Colon (tissue), 2 donors: ENCODE data around the gene LTBP2.

Experiments
- FAIRE-seq: peaks from 2 replicates; lab custom pipeline; 2012; peaks lifted over from hg19 to GRCh38; lab: Jason Lieb, UNC
- donor health status: control.
- donor health status: control.

The LTBP2 gene

DNA sequence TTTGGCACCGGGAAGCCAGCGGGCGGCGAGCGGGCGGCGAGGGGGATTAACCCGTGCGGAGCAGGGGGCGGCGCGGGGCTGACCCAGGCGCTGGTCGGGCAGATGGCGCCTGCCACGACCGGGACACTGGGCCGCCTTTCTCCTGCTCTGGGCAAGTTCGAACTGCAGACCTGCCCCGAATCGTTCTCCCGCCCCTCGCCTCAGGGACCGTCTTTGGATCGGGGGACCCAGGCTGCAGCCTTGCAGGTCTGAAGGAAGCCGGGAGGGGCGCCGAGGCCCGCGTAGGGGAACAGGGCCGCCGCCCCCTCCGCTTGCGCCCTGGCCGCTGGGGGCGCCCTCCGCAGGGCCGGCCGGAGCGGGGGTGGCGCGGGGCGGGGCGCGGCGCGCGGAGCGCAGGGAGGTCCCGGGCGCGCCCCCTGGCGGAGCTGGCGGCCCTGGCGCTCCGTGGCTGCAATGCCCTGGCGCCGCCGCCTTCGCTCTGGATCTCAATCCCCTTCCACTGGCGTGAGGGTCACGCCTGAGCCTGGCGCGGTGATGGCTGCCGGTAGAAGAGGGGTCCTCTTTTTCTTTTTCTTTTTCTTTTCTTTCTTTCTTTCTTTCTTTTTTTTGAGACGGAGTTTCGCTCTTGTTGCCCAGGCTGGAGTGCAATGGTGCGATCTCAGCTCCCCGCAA lies 449 bp upstream of the LTBP2 start:
- no peak for FAIRE-seq

DNA sequence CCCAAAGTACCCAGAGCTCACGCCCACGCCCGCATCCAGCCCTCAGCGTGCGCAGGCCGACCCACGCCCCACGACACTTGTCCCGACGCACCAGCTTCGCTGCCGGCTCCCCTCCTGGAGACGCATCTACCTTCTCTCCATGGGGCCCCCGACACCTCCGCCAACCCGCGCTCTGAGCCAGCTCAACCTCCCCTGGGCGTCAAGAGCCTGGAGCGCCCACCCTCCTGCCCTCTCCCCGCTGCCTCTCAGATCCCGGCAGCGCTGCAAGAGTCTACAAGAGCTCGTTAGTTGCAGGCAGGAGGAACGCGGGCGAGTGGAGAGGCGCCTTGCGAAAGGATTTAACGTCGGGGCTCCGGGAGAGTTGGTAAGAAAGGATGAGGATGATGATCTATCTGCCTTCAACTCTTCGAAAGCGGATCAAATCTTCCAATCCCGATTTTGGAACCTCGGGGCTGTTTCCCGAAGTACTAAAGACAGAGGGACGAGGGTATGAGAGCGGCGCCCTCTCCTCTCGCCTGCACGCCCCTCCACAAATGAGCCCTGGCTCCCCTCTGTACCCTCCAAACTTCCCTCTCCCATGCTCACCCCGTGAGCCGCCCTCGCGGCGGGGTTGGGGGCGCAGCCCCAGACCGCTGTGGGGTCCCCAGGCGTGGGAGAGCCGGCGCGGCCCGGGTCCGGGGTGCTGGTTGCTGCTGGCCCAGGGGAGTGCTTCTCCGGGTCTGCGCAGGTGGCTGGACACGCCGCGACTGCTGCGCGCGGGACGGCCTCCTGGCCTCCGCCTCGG lies 979 bp downstream of the LTBP2 start:
- FAIRE-seq: no peak

DNA sequence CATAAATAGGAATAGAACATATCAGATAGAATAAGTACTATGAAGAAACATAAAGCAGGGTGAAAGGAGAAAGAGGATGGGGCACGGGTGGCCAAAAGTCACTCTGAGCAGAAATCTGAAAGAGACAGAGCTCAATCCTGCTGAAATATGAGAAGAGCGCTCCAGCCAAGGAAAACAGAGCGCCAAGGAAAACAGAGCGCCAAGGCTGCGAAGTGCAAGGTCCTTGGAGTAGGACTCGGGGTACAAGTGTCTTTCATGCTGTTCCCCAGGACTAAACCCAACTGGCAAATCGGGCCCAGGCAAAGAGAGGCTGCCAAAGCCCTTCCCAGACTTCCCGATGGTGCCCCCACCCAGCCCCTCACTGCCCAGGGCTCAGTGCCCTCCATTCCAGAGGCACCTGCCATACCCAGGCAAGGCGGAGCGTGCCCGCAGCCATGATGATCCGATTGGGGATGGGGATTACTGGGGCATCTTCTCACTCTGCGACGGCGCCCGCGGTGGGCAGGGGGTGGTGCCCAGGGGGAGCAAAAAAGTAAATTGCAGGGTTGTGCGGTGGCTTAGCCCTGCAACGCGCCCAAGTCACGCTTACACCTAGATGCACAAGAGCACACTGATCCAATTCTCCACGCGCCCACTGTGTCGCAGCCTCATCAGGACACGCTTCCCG lies 1.7 kb downstream of the LTBP2 start:
- FAIRE-seq: no peak

DNA sequence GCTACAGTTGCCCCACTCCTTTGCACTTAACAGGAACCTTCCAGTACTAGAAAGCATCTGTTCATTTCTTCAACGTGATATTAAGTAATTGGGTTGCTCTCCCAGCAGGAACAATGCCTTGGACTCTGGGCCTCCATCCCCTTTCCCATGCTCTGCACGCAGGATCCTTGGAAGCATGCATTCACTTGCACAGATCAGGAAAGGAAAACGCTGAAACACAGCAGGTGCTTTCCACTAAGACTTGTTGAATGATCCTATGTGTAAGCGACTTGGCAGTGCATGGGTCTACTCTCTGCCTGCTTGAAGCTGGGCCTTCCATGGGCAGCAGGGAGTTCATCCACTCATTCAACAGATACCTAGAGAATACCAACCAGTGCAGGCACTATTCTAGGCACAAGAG lies 2.3 kb downstream of the LTBP2 start:
- no peak for FAIRE-seq

DNA sequence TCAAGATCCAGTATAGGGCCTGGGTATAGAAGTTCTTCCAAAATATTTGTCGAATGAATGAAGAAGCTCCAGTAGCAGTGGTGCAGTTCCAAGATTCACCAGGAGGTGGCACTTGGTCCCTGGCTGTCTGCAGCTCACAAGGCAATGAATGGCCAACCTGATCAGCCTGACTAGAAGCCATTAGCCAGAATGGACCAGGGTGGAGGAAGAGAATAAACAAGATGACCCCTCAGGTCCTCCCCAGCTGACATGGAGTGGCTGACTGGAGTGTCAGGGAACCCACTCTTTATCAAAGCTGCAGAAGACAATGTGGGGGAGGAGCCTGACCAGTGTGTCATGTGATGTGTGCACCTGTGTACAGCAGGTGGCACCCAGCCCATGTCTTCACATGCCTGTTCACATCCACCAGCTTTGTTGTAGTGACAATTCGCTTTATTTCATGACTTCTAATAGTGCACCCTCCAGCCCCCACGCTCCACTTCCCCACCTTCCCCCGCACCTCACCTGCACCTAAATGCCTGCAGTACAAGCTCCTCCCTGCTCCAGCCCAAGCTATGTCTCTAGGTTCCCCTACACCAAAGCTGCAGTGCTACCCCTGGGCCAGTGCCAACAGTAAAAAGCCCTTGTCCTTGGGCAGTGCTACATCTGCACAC lies 3.0 kb downstream of the LTBP2 start:
- peak; percentile 33 for FAIRE-seq

DNA sequence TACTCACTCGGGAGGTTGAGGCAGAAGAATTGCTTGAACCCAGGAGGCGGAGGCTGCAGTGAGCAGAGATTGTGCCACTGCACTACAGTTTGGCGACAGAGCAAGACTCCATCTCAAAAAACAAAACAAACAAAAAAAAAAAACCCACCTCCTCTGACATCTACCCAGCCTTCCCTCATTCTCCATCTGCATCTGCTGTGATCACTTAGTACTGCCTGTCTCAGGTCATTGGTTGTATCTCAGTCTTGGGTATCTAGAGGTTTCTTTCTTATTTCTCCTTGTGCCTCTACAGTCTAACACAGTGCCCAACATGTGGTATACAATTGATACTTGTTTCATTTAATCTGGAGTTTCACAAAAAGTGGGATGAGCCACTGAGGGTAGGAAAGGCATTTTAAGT lies 5.3 kb downstream of the LTBP2 start:
- FAIRE-seq: no peak

DNA sequence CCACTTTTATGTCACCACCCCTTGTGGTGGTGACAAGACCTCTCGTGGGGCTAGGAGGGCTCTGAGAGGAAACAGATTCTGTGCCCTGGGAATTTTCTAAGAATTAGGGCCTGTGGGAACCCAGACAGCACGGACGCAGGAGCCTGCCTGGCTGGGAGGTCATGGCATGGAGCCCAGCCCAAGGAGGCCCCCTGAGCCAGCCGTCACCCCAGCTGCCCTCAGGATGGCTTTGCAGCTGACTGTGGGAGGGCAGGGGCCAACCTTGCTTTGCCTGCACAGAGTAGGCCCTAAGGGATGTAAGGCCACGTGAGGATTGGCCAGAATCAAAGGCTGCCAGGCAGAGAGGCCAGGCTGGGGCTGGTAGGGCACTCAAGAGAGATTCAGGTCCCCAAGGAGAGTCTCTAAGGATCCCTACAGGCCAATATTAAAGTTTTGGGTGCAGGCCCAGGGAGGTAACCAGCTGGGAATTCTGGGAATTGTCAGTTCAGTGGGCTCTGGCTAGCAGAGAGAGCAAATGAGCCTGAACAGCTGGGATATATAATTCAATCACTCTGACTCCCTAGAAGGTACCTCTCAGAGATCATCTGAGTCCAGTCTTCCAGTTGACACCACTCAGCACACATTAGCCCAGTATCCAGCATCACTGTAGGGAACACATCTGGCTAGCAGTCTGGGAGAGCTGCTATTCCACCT lies 6.4 kb downstream of the LTBP2 start:
- no peak for FAIRE-seq

DNA sequence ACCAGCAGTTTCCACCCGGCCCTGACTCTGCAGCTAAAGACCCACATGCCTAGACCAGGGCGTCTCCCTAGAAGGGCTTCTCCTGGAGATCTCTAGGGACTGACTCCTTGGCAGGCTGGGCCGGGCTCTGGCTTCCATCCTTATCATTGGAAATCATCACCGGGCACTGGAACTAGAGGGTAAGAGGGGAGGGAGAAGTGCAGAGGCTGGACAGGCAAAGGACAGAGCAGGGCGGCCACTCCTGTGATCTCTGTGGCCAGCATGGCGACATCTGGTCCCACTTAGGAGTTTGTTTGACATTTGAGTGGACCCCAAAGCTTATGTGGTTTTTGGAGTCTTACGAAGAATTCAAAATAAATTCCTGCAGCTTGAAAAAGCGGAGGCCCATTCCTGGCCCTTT lies 7.1 kb downstream of the LTBP2 start:
- FAIRE-seq: no peak

DNA sequence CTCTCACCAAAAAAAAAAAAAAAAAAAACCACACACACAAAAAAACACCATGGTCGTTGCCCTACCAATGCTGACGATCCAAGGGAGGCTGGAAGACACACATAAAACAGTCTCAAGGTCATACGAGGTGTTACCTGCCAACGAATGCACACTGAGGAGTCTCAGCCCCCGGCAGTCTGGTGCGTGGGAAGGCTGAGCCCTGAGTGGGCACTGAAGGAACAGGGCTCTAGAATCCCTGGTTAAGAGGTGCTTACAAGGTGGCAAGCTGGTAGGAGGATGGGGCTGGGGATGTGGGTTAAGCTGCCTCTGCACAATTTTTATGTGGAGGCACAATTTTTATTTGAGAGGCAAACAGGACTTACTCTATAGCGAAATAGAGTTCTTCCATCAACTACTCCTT lies 7.9 kb downstream of the LTBP2 start:
- no peak for FAIRE-seq

DNA sequence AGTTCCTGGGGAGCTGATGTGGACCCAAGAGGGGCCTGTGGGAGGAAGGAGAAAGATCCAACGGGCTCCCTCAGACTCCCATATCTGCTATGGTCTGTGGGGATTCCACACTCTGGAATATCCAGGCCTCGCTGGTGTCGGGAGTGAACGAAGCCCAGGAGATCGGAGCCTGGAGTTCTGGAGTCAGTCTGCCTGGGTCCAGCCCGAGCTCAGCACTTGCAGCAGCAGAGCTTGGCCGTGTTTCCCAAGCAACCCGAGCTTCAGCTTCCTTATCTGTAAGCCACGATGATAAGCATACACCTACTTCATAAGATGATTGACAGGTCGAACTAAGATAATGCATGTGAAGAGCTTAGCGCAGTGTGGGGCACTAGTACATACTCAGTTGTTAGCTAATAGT lies 10.1 kb downstream of the LTBP2 start:
- no peak for FAIRE-seq

DNA sequence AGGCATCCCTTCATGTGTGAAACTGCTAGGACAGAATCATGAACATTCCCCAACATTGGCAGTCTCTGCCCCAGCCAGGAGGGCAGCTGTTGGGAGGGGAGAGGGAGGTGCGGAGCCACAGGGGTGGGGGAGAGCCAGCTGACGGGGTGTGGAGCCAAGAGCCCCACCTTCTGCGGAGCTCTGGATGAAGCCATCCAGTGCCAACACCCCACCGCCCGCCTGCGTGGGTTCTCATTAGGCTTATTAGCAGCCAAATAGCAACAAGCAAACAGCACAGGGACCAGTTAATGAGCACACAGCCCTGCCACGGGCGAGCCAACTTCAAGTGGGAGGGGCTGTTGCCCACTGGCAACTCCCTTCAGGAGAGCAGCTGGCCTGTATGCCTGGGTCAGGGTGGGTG lies 12.1 kb downstream of the LTBP2 start:
- no peak for FAIRE-seq

DNA sequence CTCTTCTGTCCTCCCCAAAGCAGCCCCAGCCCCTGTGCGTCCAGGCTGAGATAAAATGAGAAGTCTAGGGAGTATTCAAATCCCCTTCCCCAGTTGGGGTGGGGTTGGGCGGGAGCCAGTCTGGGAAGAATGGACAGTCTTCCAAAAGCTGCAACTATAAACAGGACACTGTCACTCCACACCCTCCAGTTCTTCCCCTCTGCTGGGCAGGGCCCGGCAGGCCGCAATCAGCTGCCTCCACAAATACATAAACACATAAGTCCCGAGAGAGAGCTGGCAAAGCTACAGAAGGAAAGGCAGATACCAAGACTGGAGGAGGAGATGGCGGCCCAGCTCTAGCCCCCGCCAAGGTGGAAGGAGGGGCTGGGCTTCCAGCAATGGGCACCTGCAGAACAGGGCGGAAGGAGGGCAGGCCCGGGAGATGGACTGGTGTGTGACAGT lies 12.7 kb downstream of the LTBP2 start:
- no peak for FAIRE-seq

DNA sequence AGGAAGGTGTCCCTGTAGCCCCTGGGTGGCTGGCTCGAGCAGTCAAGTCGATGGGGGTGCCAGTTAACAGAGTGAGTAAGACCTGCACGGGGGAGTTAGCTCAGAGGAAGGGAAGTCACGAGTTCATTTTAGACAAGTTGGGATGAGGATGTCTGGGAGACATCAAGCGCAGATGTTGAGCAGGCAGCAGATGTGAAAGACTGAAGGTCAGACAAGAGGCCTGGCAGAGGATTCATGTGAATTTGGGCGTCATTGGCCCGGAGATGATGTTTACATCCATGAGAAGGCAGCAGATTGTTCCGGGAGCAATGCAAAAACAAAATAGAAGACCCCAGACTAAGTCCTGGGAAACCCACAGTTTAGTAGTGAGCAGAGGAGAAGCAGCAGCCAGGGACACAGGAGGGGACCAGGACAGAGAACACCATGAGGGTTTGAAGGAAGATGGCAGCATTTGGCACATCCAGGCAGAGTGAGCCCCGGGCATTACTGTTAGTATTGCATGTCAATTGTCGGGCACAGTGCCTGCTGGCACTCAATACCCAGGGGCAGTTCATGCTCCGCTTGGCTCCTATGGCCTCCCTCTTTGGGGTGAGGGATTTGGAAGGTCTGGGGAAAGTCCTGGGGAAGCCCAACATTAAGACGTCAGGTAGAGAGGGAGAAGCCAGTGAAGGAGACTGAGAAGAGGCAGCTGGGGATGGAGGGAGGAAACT lies 15.1 kb downstream of the LTBP2 start:
- FAIRE-seq: no peak

DNA sequence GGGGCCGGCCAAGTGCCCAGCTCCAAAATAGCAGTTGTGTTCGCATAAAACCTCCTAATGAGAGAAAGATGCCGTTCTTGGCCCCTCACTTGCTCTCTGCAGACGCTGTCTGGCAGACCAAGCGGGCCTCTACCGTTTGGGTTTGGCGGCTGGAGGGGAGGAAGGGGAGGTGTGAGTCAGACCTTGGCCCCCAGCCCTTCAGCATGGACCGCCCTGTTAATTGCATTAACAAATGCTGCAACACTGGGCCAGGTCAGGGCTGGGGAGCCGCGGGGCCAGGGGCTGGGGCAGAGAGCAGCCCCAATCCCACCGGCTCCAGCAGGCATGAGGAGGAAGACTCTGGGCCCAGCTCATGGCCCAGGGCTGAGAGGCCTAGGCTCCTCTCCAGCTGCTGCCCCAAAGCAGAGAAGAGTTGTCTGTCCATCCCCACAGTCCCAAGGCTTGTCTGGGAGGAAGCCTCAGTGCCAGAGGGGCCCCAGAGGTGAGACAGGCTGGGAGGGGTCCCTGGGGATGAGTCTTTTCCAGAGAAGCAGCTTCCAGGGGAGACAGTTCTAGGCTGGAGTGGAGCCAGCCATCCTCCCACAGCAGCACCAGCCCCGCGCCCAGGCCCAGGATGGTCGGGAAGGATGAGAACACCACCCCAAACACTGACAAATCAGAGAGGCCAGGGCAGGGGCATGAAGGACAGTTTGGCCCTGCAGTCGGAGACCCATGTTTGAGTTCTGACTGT lies 16.9 kb downstream of the LTBP2 start:
- no peak for FAIRE-seq

DNA sequence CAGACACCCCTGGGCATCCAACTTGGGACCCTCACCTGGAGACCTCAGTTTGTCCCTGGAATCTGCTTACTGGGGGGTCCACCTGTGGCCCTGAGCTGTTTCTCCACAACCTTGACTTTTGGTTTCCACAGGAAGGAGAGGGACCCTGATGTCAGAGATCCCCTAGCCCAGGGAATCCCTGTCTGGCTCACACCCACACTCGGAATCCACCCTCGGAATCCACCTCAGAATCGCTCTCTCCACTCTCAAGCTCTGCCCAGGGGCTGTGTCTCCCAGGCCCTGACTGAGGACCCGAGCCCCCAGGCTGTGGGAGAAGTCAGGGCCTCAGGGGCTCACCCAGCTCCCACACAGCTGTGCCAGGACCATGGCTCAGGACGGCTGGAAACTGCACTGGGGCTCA lies 17.4 kb downstream of the LTBP2 start:
- no peak for FAIRE-seq

DNA sequence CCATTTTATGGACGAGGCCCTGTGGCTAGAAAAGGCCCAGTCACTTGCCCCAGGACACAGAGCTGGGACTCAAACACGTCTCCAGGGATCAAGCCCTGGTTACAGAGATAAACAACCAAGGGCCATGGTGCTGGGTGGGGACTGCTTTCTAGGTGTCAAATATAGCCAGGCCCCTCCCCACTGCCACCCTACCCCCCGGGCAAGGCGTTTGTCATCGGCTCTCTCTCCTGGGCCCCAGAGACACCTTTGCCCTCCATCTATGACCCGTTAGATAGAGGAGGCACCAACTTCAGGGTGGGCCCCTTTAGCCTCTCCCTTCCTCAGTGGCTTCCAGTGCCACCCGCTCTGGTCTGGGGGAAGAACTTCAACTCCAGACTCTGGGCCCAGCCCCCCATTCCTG lies 18.0 kb downstream of the LTBP2 start:
- no peak for FAIRE-seq

DNA sequence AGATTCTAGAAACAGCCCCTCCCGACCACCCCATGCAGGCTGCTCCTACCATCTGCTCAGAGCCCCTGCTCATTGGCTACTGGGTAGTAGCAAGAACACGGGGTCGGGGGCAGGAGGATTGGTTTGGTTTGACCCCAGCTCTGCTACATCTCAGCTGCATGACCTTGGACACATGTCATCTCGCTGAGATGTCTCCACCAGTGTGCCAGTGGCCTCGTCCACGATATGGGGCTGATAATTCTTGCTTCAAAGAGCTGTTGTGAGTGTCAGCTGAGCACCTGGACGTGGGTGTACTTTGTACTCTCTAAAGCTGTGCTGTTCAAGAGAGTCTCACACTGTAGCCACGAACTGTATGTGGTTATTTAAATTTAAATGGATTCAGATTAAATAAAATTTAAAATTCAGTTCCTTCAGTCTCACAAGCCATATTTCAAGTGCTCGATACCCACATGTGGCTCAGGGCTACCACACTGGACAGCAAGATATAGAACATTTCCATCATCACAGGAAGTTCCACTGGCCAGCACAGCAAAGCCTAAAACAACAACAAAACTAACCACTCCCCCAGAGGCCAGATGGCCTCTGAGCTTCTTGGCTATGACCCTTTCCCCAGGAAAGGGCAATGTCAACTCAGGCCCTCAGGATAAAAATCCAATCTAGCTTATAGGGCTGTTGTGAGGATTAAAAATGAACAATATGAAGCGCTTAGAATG lies 18.6 kb downstream of the LTBP2 start:
- FAIRE-seq: no peak

DNA sequence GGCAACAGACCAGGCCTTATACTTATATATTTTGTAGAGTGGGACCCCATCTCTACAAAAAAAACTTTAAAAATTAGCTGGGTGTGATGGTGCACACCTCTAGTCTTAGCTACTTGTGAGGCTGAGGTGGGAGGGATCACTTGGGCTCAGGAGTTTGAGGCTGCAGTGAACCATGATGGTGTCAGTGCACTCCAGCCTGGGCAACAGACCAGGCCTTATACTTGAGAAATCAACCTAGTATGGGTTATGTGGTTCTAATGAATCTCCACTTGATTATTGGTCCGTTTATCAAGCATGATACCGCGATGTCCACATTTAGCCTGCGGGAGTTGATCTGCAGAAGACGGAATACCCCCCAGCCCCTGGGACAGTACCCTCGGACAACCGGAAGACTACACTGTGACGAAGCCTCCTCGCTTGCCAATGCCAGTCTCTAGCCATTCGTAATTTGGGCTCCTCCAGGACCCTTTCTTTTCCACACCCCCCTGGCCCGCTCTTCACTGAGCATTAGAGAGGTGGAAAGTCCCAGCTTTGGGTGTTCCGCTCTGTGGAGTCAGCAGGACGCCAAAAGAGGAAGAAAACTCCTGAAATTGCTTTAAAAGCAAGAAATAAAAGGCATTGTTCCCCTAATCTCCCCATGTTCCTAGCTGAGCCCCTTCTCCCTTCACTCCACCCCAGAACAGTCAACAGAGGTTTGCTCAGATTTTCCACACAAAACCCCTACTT lies 19.4 kb downstream of the LTBP2 start:
- no peak for FAIRE-seq

DNA sequence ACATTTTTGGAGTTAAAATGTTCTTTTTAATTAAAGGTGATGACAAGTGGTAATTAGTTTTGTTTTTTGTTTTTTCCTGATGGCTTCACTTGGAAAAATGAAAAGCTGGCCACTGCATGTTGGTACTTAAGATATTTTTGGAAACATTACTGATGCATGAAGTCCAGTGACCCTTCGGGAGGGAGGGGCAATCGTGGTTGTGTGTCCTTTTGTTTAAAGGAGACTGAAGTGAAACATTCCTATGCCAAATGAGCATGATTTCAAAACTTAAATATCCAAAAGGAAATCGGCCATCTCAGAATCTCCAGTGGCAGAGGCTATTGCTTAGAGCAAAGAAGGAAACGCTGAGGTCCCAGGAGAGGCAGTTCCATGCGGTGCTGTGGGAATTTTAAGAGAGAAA lies 20.1 kb downstream of the LTBP2 start:
- no peak for FAIRE-seq

DNA sequence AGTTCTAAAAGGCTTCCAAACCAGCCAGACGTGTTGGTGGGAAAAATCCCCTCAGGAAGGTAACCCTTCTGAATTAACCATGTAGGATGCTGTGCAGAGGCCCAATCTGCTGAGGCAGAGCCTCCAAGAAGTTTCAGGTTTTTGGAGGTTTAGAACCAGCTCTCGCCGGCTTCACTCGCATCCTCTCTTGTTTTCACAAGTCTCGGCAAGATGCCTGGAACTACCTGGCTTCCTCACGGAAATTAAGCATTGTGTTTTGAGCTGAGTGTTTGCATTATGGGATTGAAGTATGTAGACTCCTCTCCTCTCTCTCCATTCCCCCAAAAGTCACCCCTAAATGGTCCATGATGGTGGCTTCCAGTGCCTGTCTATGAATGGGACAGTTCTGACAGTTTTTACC lies 20.6 kb downstream of the LTBP2 start:
- FAIRE-seq: no peak
